ENCODE results near the gene ZSWIM3. TPM values are rescaled to one million over a fixed set of nuclear protein-coding genes. Genes with fewer than 3 reads are reported as not detected.

The ZSWIM3 gene
- total RNA-seq, 2 experiments from 2014 or later, result 0.36 to 0.44 TPM

DNA sequence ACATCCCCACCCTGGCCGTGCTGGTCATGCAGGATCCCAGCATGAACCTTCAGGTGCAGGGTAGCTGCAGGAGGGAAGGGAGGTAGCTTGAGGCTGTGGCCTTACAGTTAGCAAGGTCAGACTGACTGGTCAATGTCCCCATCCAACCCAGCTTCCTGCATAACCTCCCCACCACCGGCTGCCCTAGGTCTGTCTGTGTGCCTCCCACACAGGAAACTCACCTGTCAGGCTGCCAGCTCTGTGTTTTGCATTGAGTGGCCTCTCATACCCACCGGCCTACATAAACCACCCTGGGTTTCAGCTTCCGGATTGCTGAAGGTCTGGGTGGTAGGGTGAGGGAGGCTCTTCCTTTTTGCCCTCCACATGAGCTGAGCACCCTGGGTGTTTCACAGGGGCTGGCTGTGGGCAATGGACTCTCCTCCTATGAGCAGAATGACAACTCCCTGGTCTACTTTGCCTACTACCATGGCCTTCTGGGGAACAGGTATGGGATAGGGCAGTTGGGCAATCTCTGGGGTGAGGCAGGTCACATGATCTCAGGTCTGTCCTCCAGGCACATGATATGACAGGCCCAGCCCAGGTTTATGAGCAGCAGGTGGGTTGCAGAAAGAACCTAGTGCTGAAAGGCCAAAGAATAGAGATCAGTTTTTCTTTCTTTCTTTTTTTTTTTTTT is 35.5 kb downstream of the ZSWIM3 start:
- peak in 7 of 14 experiments; percentile 17 to 47 (median 23) for DNase-seq
- POLR2A ChIA-PET, result interaction anchor here (1.1 to 8.2 kb wide), 6 partner anchors 11 to 80 kb away, joined by 3 to 105 read pairs (median 12); partner anchors contain the start of genes ACOT8, PCIF1, SNX21 and UBE2C

DNA sequence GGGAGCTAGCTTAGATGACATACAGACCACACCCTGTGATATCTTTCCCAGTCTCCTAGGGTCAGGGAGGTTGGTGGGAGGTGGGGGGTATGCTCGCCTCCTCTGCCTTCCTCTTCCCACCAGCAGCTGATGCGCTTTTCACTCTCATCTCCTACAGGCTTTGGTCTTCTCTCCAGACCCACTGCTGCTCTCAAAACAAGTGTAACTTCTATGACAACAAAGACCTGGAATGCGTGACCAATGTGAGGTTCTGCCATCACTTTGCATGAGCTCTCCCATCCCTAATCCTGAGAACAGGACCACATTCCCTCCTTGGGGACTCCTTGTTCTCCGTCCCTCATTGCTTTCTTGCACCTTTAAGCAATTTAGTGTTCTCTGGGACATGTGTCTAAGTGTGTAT is 36.4 kb downstream of the ZSWIM3 start:
- Mint-ChIP-seq H3K9me3 (no peaks in the 10 kb centered on the region), H3K27ac (no peak overlapping the region), H3K36me3 (ENCODE audit: low read depth) (peaks cover 46% of the 10 kb centered on the region), H3K27me3 (no peaks in the 10 kb centered on the region), H3K4me1 (ENCODE audit: low read depth) (peaks cover 44% of the 10 kb centered on the region), H3K4me3 (peak overlapping the region; percentile 51)
- ChIA-PET CTCF (interaction anchor here (2.1 kb wide), 1 partner anchor 76 kb away, joined by 6 read pairs; no protein-coding TSS in a partner anchor), POLR2A (interaction anchor here (5.5 to 8.2 kb wide), 2 partner anchors 13 to 41 kb away, joined by 78 to 105 read pairs; partner anchors contain the start of genes PCIF1 and ZSWIM1)
- ATAC-seq (ENCODE audit: poor library complexity) (no peak), DNase-seq (no peak)
- Histone ChIP-seq H3K4me3 (ENCODE audit: low read length) (no peak overlapping the region), H3K27me3 (ENCODE audit: control insufficient read depth in 1 of 2, insufficient read depth in 2 of 2, low read length in 2 of 2) (no peaks in the 10 kb centered on the region), H3K4me1 (ENCODE audit: insufficient read depth, low read length) (peaks cover 51% of the 10 kb centered on the region), H3K36me3 (ENCODE audit: insufficient read depth, low read length) (peaks cover 54% of the 10 kb centered on the region), H3K27ac (ENCODE audit: low read depth in 1 of 2, low read length in 2 of 2) (no peak overlapping the region), H3K9me3 (ENCODE audit: control insufficient read depth in 1 of 2, insufficient read depth in 1 of 2, low read length in 2 of 2) (no peaks in the 10 kb centered on the region)
- TF ChIP-seq CTCF (IDR thresholded peaks at IDR 0.05), result no peak
- intact Hi-C loops (cut with DNase I, micrococcal nuclease), result loop anchor here (5.0 kb wide), 2 partner anchors 37 to 82 kb away; partner anchors contain the start of genes ACOT8 (in 1 of the 2), UBE2C (in 1 of the 2) and ZSWIM3 (in 1 of the 2)

More for the DNA sequence above, 35.5 kb downstream of the ZSWIM3 start:
- TF ChIP-seq CTCF (IDR thresholded peaks at IDR 0.05), result no peak
- no peak for ATAC-seq (ENCODE audit: poor library complexity)
- Mint-ChIP-seq H3K36me3 (ENCODE audit: low read depth) (peaks cover 39% of the 10 kb centered on the region), H3K9me3 (no peaks in the 10 kb centered on the region), H3K27ac (peak overlapping the region; percentile 84), H3K4me3 (peak overlapping the region; percentile 96), H3K4me1 (ENCODE audit: low read depth) (peaks cover 45% of the 10 kb centered on the region), H3K27me3 (no peaks in the 10 kb centered on the region)
- CTCF ChIA-PET, result interaction anchor here (0.6 to 2.1 kb wide), 3 partner anchors 29 to 77 kb away, joined by 3 to 6 read pairs (median 3); partner anchors contain the start of gene PCIF1
- H3K9me3 ChIP-seq (ENCODE audit: control insufficient read depth in 1 of 2, insufficient read depth in 1 of 2, low read length in 2 of 2), result no peaks in the 10 kb centered on the region
- intact Hi-C loops (cut with DNase I, micrococcal nuclease), result loop anchor here (5.0 kb wide), 2 partner anchors 36 to 81 kb away; partner anchors contain the start of genes ACOT8 (in 1 of the 2), UBE2C (in 1 of the 2) and ZSWIM3 (in 1 of the 2)
- H3K27me3 ChIP-seq (ENCODE audit: control insufficient read depth in 1 of 2, insufficient read depth in 2 of 2, low read length in 2 of 2), result no peaks in the 10 kb centered on the region
- peak overlapping the region in 1 of 2 donors; percentile 40 for H3K27ac ChIP-seq (ENCODE audit: low read depth in 1 of 2, low read length in 2 of 2)
- H3K4me1 ChIP-seq (ENCODE audit: insufficient read depth, low read length), result peaks cover 51% of the 10 kb centered on the region
- peaks cover 47% of the 10 kb centered on the region for H3K36me3 ChIP-seq (ENCODE audit: insufficient read depth, low read length)
- peak overlapping the region; percentile 5 for H3K4me3 ChIP-seq (ENCODE audit: low read length)

DNA sequence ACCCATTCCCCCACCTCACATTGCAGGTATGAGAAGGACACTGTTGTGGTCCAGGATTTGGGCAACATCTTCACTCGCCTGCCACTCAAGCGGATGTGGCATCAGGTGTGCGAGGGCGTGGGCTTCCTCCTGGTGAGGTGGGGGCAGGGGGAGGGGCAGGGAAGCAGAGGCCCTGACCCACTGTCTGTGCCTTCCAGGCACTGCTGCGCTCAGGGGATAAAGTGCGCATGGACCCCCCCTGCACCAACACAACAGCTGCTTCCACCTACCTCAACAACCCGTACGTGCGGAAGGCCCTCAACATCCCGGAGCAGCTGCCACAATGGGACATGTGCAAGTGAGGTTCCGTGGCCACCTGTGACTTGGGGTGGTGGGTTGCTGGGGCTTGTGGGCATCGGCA is 37.4 kb downstream of the ZSWIM3 start:
- Histone ChIP-seq H3K27me3 (ENCODE audit: control insufficient read depth in 1 of 2, insufficient read depth in 2 of 2, low read length in 2 of 2) (no peaks in the 10 kb centered on the region), H3K27ac (ENCODE audit: low read depth in 1 of 2, low read length in 2 of 2) (no peak overlapping the region), H3K4me3 (ENCODE audit: low read length) (no peak overlapping the region), H3K36me3 (ENCODE audit: insufficient read depth, low read length) (peaks cover 54% of the 10 kb centered on the region), H3K4me1 (ENCODE audit: insufficient read depth, low read length) (peaks cover 51% of the 10 kb centered on the region), H3K9me3 (ENCODE audit: control insufficient read depth in 1 of 2, insufficient read depth in 1 of 2, low read length in 2 of 2) (no peaks in the 10 kb centered on the region)
- peaks cover 50% of the 10 kb centered on the region for H3K36me3 Mint-ChIP-seq (ENCODE audit: low read depth)
- ATAC-seq (ENCODE audit: poor library complexity), result no peak
- intact Hi-C loops (cut with DNase I, micrococcal nuclease), result loop anchor here (5.0 kb wide), 2 partner anchors 37 to 82 kb away; partner anchors contain the start of genes ACOT8 (in 1 of the 2), UBE2C (in 1 of the 2) and ZSWIM3 (in 1 of the 2)
- H3K4me1 Mint-ChIP-seq (ENCODE audit: low read depth), result peaks cover 35% of the 10 kb centered on the region
- H3K9me3 Mint-ChIP-seq, result no peaks in the 10 kb centered on the region
- no peaks in the 10 kb centered on the region for H3K27me3 Mint-ChIP-seq
- DNase-seq, result peak in 1 of 14 experiments; percentile 36
- POLR2A ChIA-PET, result interaction anchor here (8.2 kb wide), 1 partner anchor 40 kb away, joined by 105 read pairs; the partner anchor contains the start of gene PCIF1
- H3K4me3 Mint-ChIP-seq, result no peak overlapping the region
- CTCF ChIA-PET, result no interaction called here
- H3K27ac Mint-ChIP-seq, result no peak overlapping the region
- no peak for TF ChIP-seq CTCF (IDR thresholded peaks at IDR 0.05)
